Mesendoderm (in vitro differentiated cells): Measurements from ENCODE around the gene KRT17.

ENCODE experiments used
- DNase-seq: peaks from one replicate; pipeline ENCODE4 v3.0.0; 2013
- H2AK5ac ChIP-seq: 2 replicates; pipeline ENCODE4 v1.6.1; 2013; ENCODE audit warnings: low read length, inconsistent platforms
- H2BK120ac ChIP-seq: 2 replicates; pipeline ENCODE4 v1.6.1; 2013; ENCODE audit warnings: low read depth, mild to moderate bottlenecking, low read length, moderate library complexity, mixed read lengths
- H2BK15ac ChIP-seq: replicated peaks from 2 replicates; pipeline ENCODE4 v1.6.1; 2013; ENCODE audit warnings: low read depth, mild to moderate bottlenecking, moderate library complexity
- H2BK5ac ChIP-seq: 2 replicates; pipeline ENCODE4 v1.6.1; 2013; ENCODE audit warnings: low read length, inconsistent platforms
- H3K18ac ChIP-seq: 2 replicates; pipeline ENCODE4 v1.6.1; 2013; ENCODE audit warnings: mild to moderate bottlenecking, low read length, mixed read lengths
- H3K23ac ChIP-seq: one replicate; pipeline ENCODE4 v1.6.1; 2013; ENCODE audit warnings: low read length
- H3K27ac ChIP-seq: 2 replicates; pipeline ENCODE4 v1.5.1; 2013; ENCODE audit warnings: low read depth, mild to moderate bottlenecking, inconsistent platforms, low read length, moderate library complexity
- H3K27me3 ChIP-seq: 2 replicates; pipeline ENCODE4 v1.6.1; 2013; ENCODE audit warnings: low read length, control low read depth, mild to moderate bottlenecking, inconsistent platforms; ENCODE audit not compliant: insufficient read depth, poor library complexity
- H3K36me3 ChIP-seq: 2 replicates; pipeline ENCODE4 v1.6.1; 2013; ENCODE audit warnings: low read length, inconsistent platforms; ENCODE audit not compliant: control insufficient read depth, insufficient read depth
- H3K4ac ChIP-seq: one replicate; pipeline ENCODE4 v1.6.1; 2013; ENCODE audit warnings: low read depth, mild to moderate bottlenecking, low read length, moderate library complexity
- H3K4me1 ChIP-seq: 2 replicates; pipeline ENCODE4 v1.6.1; 2013; ENCODE audit warnings: low read depth, low read length, inconsistent platforms; ENCODE audit not compliant: control insufficient read depth
- H3K4me2 ChIP-seq: 2 replicates; pipeline ENCODE4 v1.6.1; 2013; ENCODE audit warnings: low read length
- H3K4me3 ChIP-seq: 2 replicates; pipeline ENCODE4 v1.5.1; 2013; ENCODE audit warnings: mild to moderate bottlenecking, low read length
- H3K56ac ChIP-seq: one replicate; pipeline ENCODE4 v1.6.1; 2013; ENCODE audit warnings: low read length
- H3K79me1 ChIP-seq: 2 replicates; pipeline ENCODE4 v1.6.1; 2013; ENCODE audit warnings: low read length, inconsistent platforms
- H3K79me2 ChIP-seq: 2 replicates; pipeline ENCODE4 v1.6.1; 2013; ENCODE audit warnings: mild to moderate bottlenecking, low read length; ENCODE audit not compliant: control insufficient read depth, insufficient read depth
- H3K9ac ChIP-seq: 2 replicates; pipeline ENCODE4 v1.6.1; 2013; ENCODE audit warnings: low read length, inconsistent platforms
- H4K5ac ChIP-seq: one replicate; pipeline ENCODE4 v1.6.1; 2013; ENCODE audit warnings: low read length
- H4K8ac ChIP-seq: one replicate; pipeline ENCODE4 v1.6.1; 2013; ENCODE audit warnings: low read depth, mild to moderate bottlenecking, control low read depth, low read length, moderate library complexity
- WGBS: extraction: QIAGEN DNeasy Blood & Tissue Kit; methylation state at CpG from one replicate; pipeline ENCODE4 v1.1.7; 2013; ENCODE audit warnings: low lambda C conversion rate, missing lambda C conversion rate; ENCODE audit not compliant: insufficient coverage; ENCODE audit errors: extremely low coverage; 5-methylcytosine and 5-hydroxymethylcytosine counted together

The KRT17 gene

DNA sequence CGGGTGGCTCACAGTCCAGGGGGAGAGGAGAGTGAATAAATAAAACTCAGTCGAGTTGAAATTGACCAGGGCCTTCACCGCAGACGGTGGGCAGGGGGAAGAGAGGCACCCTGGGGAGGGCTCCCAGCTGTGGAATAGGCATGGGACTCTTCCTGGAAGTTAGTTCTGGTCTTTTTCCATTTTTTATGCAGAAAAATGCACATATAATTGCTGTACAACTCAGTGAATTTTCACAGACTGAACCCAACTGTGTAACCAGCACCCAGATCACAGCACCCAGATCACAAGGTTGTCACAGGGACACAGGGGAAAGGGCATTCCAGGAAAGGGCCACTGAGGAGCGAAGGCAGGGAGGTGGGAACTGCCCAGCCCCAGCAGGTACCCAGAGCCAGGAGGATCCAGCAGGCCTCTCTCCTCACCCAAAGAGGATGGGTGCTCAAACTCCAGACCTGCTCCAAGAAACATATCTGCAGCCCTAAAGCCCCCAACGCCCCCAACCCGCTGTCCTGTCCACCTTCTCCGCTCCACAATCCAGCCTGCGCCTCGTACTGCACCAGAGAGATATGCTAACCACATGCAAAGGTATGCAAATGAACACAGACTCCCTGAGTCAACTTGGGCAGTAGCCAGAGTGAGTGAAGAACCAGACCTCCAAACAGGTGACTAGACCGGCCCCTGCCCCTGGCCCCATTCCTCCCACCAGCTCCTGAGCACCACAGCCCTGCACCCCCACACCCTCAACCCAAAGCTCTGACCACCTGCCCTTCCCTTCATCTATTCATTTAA lies 35.2 kb upstream of the KRT17 start:
- Histone ChIP-seq H3K4me1 (no peaks in the 10 kb centered on the region), H3K9ac (no peak overlapping the region), H3K23ac (no peak overlapping the region), H3K27ac (no peak overlapping the region), H3K4me3 (no peak overlapping the region), H3K18ac (no peak overlapping the region), H4K8ac (no peak overlapping the region), H3K56ac (no peak overlapping the region), H3K4me2 (no peak overlapping the region), H4K5ac (no peak overlapping the region), H3K79me1 (no peaks in the 10 kb centered on the region), H2AK5ac (no peak overlapping the region), H3K4ac (no peak overlapping the region), H3K27me3 (no peaks in the 10 kb centered on the region), H3K36me3 (no peaks in the 10 kb centered on the region), H2BK5ac (no peak overlapping the region), H2BK120ac (no peak overlapping the region), H3K79me2 (no peaks in the 10 kb centered on the region), H2BK15ac (no peak overlapping the region)
- DNase-seq = no peak
- no CpG with 5 or more reads among the region's 11 CpGs for WGBS

DNA sequence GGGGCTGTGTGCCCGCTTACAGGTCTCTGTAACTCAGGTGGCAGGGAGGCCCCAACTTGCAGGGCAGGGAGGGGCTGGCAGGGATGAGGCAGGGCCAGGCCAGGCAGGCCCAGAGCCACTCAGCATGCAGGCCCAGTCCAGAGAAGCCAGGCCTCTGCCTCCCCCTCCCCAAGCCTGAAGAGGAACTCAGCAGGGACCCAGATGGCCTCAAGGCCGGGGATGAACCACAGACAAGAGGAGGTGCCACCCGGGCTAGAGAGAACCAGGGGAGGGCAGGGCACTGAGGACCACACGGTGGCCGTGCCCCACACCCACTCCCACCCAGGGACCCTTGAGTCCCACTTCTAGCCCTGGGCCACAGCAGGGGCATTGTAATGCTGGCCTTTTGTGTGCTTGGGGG lies 34.5 kb upstream of the KRT17 start:
- no peak overlapping the region for H3K9ac ChIP-seq
- H3K79me2 ChIP-seq = no peaks in the 10 kb centered on the region
- H3K27me3 ChIP-seq = no peaks in the 10 kb centered on the region

DNA sequence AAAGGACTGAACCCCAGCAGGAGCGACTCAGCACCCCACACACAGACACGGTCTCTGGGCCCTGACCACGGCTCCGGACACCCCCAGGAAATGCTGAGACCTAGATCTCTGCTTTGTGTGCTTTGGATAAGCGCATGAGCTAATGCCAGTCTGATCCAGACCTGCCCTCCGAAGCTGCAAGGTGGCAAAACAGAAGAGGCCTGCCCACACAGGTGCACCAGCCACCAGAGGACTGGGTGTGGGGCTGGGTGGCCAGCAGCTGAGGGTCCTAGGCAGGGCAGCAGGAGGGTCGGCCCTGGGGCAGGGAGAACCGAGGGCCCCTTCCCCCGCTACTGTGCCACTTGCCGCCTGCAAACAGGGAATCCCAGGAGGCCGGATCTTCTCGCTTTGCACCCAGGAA lies 33.6 kb upstream of the KRT17 start:
- H3K4me1 ChIP-seq = no peaks in the 10 kb centered on the region
- H3K4me2 ChIP-seq = no peak overlapping the region
- no peak overlapping the region for H2BK120ac ChIP-seq
- no CpG with 5 or more reads among the region's 12 CpGs for WGBS
- H4K5ac ChIP-seq = no peak overlapping the region
- H4K8ac ChIP-seq = no peak overlapping the region
- no peak overlapping the region for H2AK5ac ChIP-seq
- no peak overlapping the region for H3K18ac ChIP-seq
- H3K4ac ChIP-seq = no peak overlapping the region
- H3K79me2 ChIP-seq = no peaks in the 10 kb centered on the region
- no peak overlapping the region for H2BK15ac ChIP-seq
- no peaks in the 10 kb centered on the region for H3K27me3 ChIP-seq
- H2BK5ac ChIP-seq = no peak overlapping the region
- H3K23ac ChIP-seq = no peak overlapping the region
- H3K9ac ChIP-seq = no peak overlapping the region
- H3K4me3 ChIP-seq = no peak overlapping the region
- no peak overlapping the region for H3K27ac ChIP-seq
- H3K36me3 ChIP-seq = no peaks in the 10 kb centered on the region
- no peak overlapping the region for H3K56ac ChIP-seq
- no peak for DNase-seq
- no peaks in the 10 kb centered on the region for H3K79me1 ChIP-seq

More for the DNA sequence above, 34.5 kb upstream of the KRT17 start:
- Histone ChIP-seq H3K36me3 (no peaks in the 10 kb centered on the region), H2BK15ac (no peak overlapping the region), H3K56ac (peak overlapping the region; percentile 25), H3K18ac (no peak overlapping the region), H2BK5ac (no peak overlapping the region), H3K4me3 (no peak overlapping the region), H4K8ac (no peak overlapping the region), H2AK5ac (no peak overlapping the region), H3K4me2 (no peak overlapping the region), H2BK120ac (no peak overlapping the region), H3K79me1 (no peaks in the 10 kb centered on the region), H3K4ac (no peak overlapping the region), H3K27ac (no peak overlapping the region), H4K5ac (no peak overlapping the region), H3K23ac (no peak overlapping the region), H3K4me1 (no peaks in the 10 kb centered on the region)
- no CpG with 5 or more reads among the region's 5 CpGs for WGBS
- DNase-seq = no peak

DNA sequence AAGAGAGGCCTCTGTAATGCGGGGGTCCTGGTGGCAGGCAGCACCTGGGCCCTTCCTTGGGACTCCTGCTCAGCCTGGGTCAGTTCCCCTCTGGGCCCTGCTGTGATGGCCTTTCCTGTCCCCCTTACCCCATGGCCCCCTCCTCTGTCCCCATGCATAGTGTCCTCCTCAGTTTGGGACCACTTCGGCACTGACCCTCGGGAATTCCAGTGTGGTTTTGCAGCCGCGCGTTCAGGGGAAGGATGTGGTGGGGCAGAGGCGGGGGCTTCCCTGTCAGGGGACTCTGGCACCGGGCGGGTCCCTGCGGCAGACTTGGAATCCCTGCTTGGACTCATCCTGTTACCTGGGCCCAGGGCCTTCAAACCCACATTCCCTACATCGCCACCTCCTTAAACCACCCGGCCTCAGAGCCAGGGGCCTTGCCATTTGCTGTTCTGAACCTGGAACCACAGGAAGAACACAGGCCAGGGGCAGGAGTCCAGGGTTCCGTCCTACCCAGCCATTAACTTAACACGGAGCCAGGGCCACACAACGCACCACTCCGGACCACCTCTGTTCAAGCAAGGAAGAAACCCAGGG lies 32.9 kb upstream of the KRT17 start:
- Histone ChIP-seq H3K4me2 (no peak overlapping the region), H3K23ac (no peak overlapping the region), H2AK5ac (no peak overlapping the region), H3K36me3 (no peaks in the 10 kb centered on the region), H3K56ac (no peak overlapping the region), H4K5ac (no peak overlapping the region), H3K4ac (no peak overlapping the region), H2BK15ac (no peak overlapping the region), H3K27ac (no peak overlapping the region), H3K4me3 (no peak overlapping the region), H2BK120ac (no peak overlapping the region), H3K9ac (no peak overlapping the region), H3K4me1 (no peaks in the 10 kb centered on the region), H3K79me2 (no peaks in the 10 kb centered on the region), H3K18ac (no peak overlapping the region), H2BK5ac (no peak overlapping the region), H3K79me1 (no peaks in the 10 kb centered on the region), H4K8ac (no peak overlapping the region), H3K27me3 (no peaks in the 10 kb centered on the region)
- DNase-seq = no peak
- no CpG with 5 or more reads among the region's 16 CpGs for WGBS

DNA sequence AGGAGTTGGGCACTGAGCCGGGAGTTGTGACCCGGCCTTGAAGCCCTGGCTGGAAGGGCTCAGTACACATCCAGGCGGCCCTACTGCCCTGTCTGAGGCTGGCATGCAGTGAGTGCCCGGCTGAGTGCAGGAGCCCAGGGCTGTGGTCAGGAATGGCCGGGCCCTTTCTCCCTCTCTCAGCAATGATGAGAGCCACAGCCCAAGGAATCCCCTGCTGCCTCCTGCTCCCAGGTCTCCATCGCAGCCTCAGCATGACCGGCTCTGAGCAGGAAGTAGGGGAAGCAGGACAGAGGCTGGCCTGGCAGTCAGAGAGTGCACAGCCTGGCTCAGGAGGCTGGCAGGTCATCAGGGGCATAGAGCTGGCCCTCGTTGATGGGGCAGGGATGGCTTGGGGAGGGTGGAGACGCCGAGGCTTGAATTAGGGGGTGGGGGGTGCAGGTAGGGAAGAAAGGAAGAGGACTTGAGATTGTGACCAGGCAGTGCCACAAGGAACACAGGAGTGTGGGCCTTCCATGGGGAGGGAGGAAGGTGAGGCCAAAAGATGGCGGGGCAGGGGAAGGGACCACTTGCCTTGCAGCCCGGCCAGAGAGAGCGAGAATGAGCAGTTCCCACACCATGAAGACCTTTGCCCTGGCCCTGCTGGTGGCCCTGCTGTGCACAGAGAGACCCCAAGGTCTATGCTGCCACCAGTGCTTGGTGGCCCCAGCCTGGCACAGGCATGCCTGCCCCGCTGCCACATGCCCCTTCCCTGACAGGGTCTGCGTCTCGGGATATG lies 32.1 kb upstream of the KRT17 start:
- DNase-seq = no peak
- Histone ChIP-seq H3K4ac (no peak overlapping the region), H3K4me1 (no peaks in the 10 kb centered on the region), H3K4me2 (no peak overlapping the region), H2AK5ac (no peak overlapping the region), H3K36me3 (no peaks in the 10 kb centered on the region), H3K23ac (no peak overlapping the region), H2BK5ac (no peak overlapping the region), H3K9ac (no peak overlapping the region), H4K8ac (no peak overlapping the region), H3K27ac (no peak overlapping the region), H3K18ac (no peak overlapping the region), H3K56ac (peak overlapping the region; percentile 11), H3K79me2 (no peaks in the 10 kb centered on the region), H2BK15ac (no peak overlapping the region), H3K79me1 (no peaks in the 10 kb centered on the region), H2BK120ac (no peak overlapping the region), H3K27me3 (no peaks in the 10 kb centered on the region), H3K4me3 (no peak overlapping the region), H4K5ac (no peak overlapping the region)
- no CpG with 5 or more reads among the region's 16 CpGs for WGBS
